Spleen (tissue), 11 donors: ENCODE results near the gene MYO5B. TPM values are rescaled to one million over a fixed set of nuclear protein-coding genes. Genes with fewer than 3 reads are reported as not detected.

Source experiments
- DNase-seq: peaks from one replicate; pipeline ENCODE4 v3.0.0-alpha.2; 2020
- H3K27ac ChIP-seq, 8 donors: fragments of 200-600 bp; sonication (generic) in 7 of 8; 1 replicate in 4 of 8; 2 replicates in 4 of 8; pipeline versions ENCODE4 v1.5.0 to v1.8.0; 2016 to 2021; ENCODE audit warnings: inconsistent platforms in 4 of 8, mild to moderate bottlenecking in 4 of 8, moderate library complexity in 1 of 8
- H3K27me3 ChIP-seq, 7 donors: fragments of 200-600 bp; sonication (generic) in 6 of 7; replicated peaks in 1 of 7; 1 replicate in 4 of 7; 2 replicates in 3 of 7; pipeline versions ENCODE4 v1.5.0 to v1.8.0; 2016 to 2021; ENCODE audit warnings: inconsistent platforms in 3 of 7, mild to moderate bottlenecking in 1 of 7
- H3K36me3 ChIP-seq, 6 donors: fragments of 200-600 bp; sonication (generic) in 5 of 6; 1 replicate in 4 of 6; 2 replicates in 2 of 6; pipeline versions ENCODE4 v1.5.0 to v1.8.0; 2016 to 2021; ENCODE audit warnings: inconsistent platforms in 2 of 6
- H3K4me1 ChIP-seq, 6 donors: fragments of 200-600 bp; sonication (generic) in 5 of 6; 1 replicate in 3 of 6; 2 replicates in 3 of 6; pipeline versions ENCODE4 v1.5.0 to v1.8.0; 2016 to 2021; ENCODE audit warnings: inconsistent platforms in 3 of 6
- H3K4me3 ChIP-seq, 8 donors: fragments of 200-600 bp; sonication (generic) in 7 of 8; 1 replicate in 4 of 8; 2 replicates in 4 of 8; pipeline versions ENCODE4 v1.5.0 to v1.8.0; 2016 to 2021; ENCODE audit warnings: inconsistent platforms in 4 of 8, mild to moderate bottlenecking in 4 of 8, moderate library complexity in 2 of 8
- H3K9me3 ChIP-seq, 8 donors: fragments of 200-600 bp; sonication (generic) in 7 of 8; 1 replicate in 4 of 8; 2 replicates in 4 of 8; pipeline versions ENCODE4 v1.5.0 to v1.8.0; 2016 to 2021; ENCODE audit warnings: inconsistent platforms in 4 of 8
- POLR2A ChIP-seq, 3 donors: fragments of 450-650 bp; IDR thresholded peaks; one replicate each; pipeline ENCODE4 v1.5.1; 2017; ENCODE audit warnings: antibody characterized with exemption in 3 of 3, mild to moderate bottlenecking in 1 of 3
- POLR2AphosphoS5 ChIP-seq, 3 donors: sonication (generic); formaldehyde crosslinking; IDR thresholded peaks; one replicate each; pipeline ENCODE4 v1.5.1; 2017; ENCODE audit warnings: antibody characterized with exemption in 3 of 3
- WGBS, 5 donors: extraction: QIAGEN DNeasy Blood & Tissue Kit in 3 of 5; methylation state at CpG; one replicate each; pipeline versions ENCODE4 v1.1.5 to v1.1.7; 2013 to 2018; 5-methylcytosine and 5-hydroxymethylcytosine counted together
- intact Hi-C: fragments of 100-400 bp; cut with DNase I; formaldehyde crosslinking; loops from one replicate; pipeline ENCODE4 v1.15.0; 2023; ENCODE audit warnings: low total_unique reads
- polyA plus RNA-seq, 3 donors: library from polyadenylated mRNA; stranded (reverse); fragments of 200-250 nt; gene quantifications; one replicate each; pipeline ENCODE4 v1.2.1, GENCODE V29; 2013
- total RNA-seq, 7 donors: library from RNA; depleted of rRNA in 3 of 7; stranded (reverse); fragments of >200 nt in 3 of 7; fragmentation: NEBNext Ultra II Directional in 4 of 7; extraction: Animal tissue kit (Norgen Biotek cat#: 25700) in 4 of 7; gene quantifications; one replicate each; pipeline versions ENCODE4 v1.1.0 to v1.2.1, GENCODE V29; 2016 to 2021
- TF ChIP-seq, protein P1 (sequence below), 11 experiments: fragments of 200-600 bp in 7 of 11; fragments of 450-650 bp in 4 of 11; sonication (generic) in 4 of 11; IDR thresholded peaks in 8 of 11; conservative IDR thresholded peaks in 3 of 11; 1 replicate in 7 of 11; 2 replicates in 4 of 11; pipeline versions ENCODE4 v1.4.0 to v1.8.0; 2016 to 2021; ENCODE audit warnings: antibody characterized with exemption in 11 of 11, inconsistent platforms in 4 of 11, mild to moderate bottlenecking in 1 of 11
- donor health status: healthy with polysubstance abuse.
- donor health status: DM: no; HTN: no; CAD: no; lungs with moderate emphysema.
- donor health status: DM: no; HTN: no; CAD: no.
- donor health status: Bipolar disorder and iron deficiency.
- donor health status: healthy.
- donor health status: DM: no; HTN: no; CAD: no.
- donor health status: DM: yes; HTN: yes; CAD: no.

The MYO5B gene
- total and polyA plus RNA-seq, 10 donors = 0.74 to 6.0 (median 2.4) TPM

DNA sequence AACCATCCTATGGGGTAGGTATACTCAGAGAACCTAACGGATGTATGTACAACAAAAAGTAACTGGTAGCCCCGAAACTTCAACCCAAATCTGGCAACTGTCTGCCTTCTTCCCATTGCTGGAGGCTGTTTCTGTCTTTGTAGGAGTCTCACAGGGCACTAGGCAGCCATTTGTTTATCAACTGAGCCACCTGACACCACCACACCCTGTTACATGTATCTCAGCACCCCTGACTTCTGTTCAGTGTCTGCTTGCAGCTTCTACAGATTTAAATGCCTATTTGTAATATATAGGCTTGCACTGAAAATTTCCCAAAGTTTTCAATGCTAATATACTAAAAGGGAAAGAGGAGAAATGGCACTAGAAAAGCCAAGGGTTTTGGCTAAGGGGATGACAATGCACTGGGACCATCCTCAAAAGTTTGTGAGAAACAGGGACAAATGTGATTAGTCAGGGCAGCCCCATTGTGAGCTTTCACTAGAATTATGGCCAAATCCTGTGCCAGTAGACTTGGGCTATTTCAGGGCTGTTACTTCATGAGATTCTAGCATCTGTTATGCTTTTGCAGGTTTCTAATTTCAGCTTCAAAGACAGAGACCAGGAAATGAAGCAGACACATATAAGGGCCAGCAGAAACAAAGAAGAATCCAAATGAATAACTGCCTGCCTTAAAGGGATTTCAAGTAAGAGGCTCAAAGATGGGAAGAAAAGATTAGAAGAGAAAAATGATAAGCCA lies 103.3 kb downstream of the MYO5B start:
- H3K27ac ChIP-seq = no peak overlapping the region
- no peak for DNase-seq
- no peaks in the 10 kb centered on the region for H3K36me3 ChIP-seq
- WGBS, 5 donors = 76 to 90% (median 86%) methylated on average over 2 of the region's 2 CpGs
- TF ChIP-seq POLR2AphosphoS5 (IDR thresholded peaks at IDR 0.05) = no peak
- TF ChIP-seq POLR2A (IDR thresholded peaks at IDR 0.05) = no peak
- TF ChIP-seq, protein P1, sequence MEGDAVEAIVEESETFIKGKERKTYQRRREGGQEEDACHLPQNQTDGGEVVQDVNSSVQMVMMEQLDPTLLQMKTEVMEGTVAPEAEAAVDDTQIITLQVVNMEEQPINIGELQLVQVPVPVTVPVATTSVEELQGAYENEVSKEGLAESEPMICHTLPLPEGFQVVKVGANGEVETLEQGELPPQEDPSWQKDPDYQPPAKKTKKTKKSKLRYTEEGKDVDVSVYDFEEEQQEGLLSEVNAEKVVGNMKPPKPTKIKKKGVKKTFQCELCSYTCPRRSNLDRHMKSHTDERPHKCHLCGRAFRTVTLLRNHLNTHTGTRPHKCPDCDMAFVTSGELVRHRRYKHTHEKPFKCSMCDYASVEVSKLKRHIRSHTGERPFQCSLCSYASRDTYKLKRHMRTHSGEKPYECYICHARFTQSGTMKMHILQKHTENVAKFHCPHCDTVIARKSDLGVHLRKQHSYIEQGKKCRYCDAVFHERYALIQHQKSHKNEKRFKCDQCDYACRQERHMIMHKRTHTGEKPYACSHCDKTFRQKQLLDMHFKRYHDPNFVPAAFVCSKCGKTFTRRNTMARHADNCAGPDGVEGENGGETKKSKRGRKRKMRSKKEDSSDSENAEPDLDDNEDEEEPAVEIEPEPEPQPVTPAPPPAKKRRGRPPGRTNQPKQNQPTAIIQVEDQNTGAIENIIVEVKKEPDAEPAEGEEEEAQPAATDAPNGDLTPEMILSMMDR (IDR thresholded peaks at IDR 0.05 in 8 of 11, conservative IDR thresholded peaks at IDR 0.05 in 3 of 11) = no peak
- intact Hi-C loops = no loop called here
- H3K27me3 ChIP-seq = peaks cover 0 to 15% (median 0%) of the 10 kb centered on the region in 7 donors
- no peak overlapping the region for H3K4me3 ChIP-seq
- no peaks in the 10 kb centered on the region for H3K4me1 ChIP-seq
- no peaks in the 10 kb centered on the region for H3K9me3 ChIP-seq

DNA sequence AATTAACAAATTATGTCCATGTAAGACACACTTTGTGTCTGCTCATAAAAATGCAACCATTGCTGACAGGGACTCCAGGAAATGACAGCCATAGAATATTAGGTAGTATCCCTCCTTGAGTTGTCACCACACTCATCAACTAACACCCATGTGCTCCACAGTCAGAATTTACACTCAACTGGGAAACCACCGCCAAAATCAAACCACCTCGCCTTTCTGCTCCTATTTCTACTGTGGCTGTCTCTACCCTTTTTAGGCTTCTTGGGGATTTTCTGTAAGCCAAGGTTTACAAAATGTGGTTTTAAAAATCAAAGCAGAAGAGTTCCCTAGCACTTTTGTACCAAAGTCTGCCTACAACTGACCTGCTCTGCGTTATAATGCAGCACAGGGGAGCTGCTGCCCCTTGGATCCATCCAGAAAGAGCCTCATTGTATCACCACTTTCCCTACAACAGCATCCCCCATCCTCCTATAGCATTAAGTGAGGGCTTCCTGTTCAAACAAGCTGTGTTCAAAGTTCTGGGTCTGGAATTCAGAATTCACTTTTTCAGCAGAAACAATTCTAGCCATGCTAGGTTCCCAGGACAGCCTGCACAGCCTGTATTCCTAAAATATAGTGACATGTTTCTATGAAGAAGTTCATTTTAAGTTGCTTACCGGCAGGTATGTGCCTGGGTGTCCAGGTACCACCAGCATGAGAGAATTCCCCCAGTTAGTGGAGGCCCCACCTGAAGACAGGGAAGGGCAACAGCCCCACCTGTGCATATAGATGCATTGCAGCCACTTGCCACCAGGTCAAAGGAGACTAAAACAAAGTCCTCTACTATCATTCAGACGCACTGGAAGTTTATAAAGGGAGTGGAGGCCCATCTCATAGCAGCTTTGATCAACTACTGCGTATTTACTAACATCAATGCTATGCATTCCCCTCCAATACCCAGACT lies 104.3 kb downstream of the MYO5B start:
- no peaks in the 10 kb centered on the region for H3K36me3 ChIP-seq
- DNase-seq = no peak
- 77 to 86% (median 83%) methylated on average over 6 of the region's 6 CpGs for WGBS, 5 donors
- H3K27me3 ChIP-seq = peaks cover 0 to 10% (median 0%) of the 10 kb centered on the region in 7 donors
- H3K4me1 ChIP-seq = no peaks in the 10 kb centered on the region
- H3K27ac ChIP-seq = no peak overlapping the region
- intact Hi-C loops = no loop called here
- no peak for TF ChIP-seq POLR2A (IDR thresholded peaks at IDR 0.05)
- no peak for TF ChIP-seq POLR2AphosphoS5 (IDR thresholded peaks at IDR 0.05)
- TF ChIP-seq, protein P1 (IDR thresholded peaks at IDR 0.05 in 8 of 11, conservative IDR thresholded peaks at IDR 0.05 in 3 of 11) = no peak
- no peak overlapping the region for H3K4me3 ChIP-seq
- no peaks in the 10 kb centered on the region for H3K9me3 ChIP-seq

DNA sequence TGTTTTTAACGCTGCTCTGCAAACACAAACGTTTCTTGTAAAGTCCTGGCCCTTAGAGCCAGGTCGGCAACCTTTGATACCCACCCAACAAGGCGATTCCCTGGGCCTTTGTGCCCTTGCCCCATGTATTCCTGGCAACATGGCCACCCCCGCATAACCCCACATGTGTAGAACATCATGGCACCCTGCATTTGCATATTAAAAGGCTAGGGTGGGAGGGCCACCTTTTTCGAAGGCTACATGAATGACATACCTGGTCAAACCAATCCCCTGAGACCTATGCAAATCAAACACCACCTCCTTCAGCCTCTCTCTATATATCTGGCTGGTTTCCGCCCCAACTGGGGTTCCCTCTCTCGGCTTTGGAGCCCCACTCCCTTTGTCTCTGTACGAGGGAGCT lies 105.2 kb downstream of the MYO5B start:
- WGBS, 5 donors = 83 to 89% (median 87%) methylated on average over 9 of the region's 9 CpGs
- no peaks in the 10 kb centered on the region for H3K36me3 ChIP-seq
- no peaks in the 10 kb centered on the region for H3K9me3 ChIP-seq
- H3K27ac ChIP-seq = no peak overlapping the region
- H3K27me3 ChIP-seq = peaks cover 0 to 10% (median 0%) of the 10 kb centered on the region in 7 donors
- intact Hi-C loops = no loop called here
- H3K4me3 ChIP-seq = no peak overlapping the region
- TF ChIP-seq POLR2A (IDR thresholded peaks at IDR 0.05) (no peak), POLR2AphosphoS5 (IDR thresholded peaks at IDR 0.05) (no peak)
- TF ChIP-seq, protein P1 (IDR thresholded peaks at IDR 0.05 in 8 of 11, conservative IDR thresholded peaks at IDR 0.05 in 3 of 11) = no peak
- DNase-seq = no peak
- H3K4me1 ChIP-seq = no peaks in the 10 kb centered on the region

DNA sequence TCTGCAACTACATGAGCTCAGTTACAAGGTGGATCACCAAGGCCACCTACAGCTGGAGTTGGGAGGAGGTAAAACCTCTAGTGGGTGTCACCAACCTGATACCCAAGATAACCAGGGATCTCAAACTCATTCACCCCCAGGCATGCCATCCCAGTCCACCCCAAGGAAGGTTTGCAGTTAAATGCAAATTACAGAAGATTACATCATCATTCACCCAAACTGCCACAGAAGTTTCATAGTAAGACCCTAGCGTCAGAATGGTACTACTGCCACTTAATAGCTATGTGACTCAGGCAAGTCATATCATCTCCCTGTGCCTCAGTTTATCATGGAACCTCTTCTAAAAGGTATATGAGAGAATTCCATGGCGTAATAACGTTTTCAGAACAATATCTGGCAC lies 111.2 kb downstream of the MYO5B start:
- DNase-seq = no peak
- Histone ChIP-seq H3K27me3 (peaks cover 0 to 13% (median 0%) of the 10 kb centered on the region in 7 donors), H3K27ac (no peak overlapping the region), H3K4me1 (no peaks in the 10 kb centered on the region), H3K36me3 (no peaks in the 10 kb centered on the region), H3K4me3 (no peak overlapping the region), H3K9me3 (no peaks in the 10 kb centered on the region)
- TF ChIP-seq POLR2AphosphoS5 (IDR thresholded peaks at IDR 0.05) (no peak), POLR2A (IDR thresholded peaks at IDR 0.05) (no peak)
- TF ChIP-seq, protein P1 (IDR thresholded peaks at IDR 0.05 in 8 of 11, conservative IDR thresholded peaks at IDR 0.05 in 3 of 11) = no peak
- WGBS, 5 donors = 54 to 83% (median 77%) methylated on average over 3 of the region's 3 CpGs
- intact Hi-C loops = no loop called here
